PC-9 (cell line): ENCODE measurements around the gene SSNA1. TPM values are rescaled to one million over a fixed set of nuclear protein-coding genes. Genes with fewer than 3 reads are reported as not detected.

Source experiments
- BruUV-seq: library from RNA; stranded (reverse); fragments of 400-500 nt; replicated peaks from 2 replicates; lab custom pipeline; 2021; lab: Mats Ljungman, UMichigan
- CTCF ChIA-PET: fragments of 300-600 bp; sonication (Branson Sonifier 250); formaldehyde crosslinking; loops from one replicate; lab custom pipeline; 2022; ENCODE audit warnings: antibody characterized with exemption; lab: Charles Lee
- POLR2A ChIA-PET: fragments of 300-600 bp; sonication (Branson Sonifier 250); formaldehyde crosslinking; loops from one replicate; lab custom pipeline; 2022; ENCODE audit warnings: antibody characterized with exemption; ENCODE audit not compliant: unreplicated experiment; lab: Charles Lee
- DNase-seq, 2 experiments: peaks; one replicate each; pipeline versions ENCODE4 v3.0.0 to v3.0.0-alpha.2; 2015 to 2022; ENCODE audit warnings: mixed read lengths in 1 of 2
- H2AFZ ChIP-seq: fragments of 200-600 bp; sonication (generic); 2 replicates; pipeline ENCODE4 v1.8.1; 2017; ENCODE audit warnings: antibody characterized with exemption
- H3F3A ChIP-seq: fragments of 200-600 bp; sonication (generic); 2 replicates; pipeline ENCODE4 v1.8.1; 2017; ENCODE audit warnings: antibody characterized with exemption, mild to moderate bottlenecking, low read depth; ENCODE audit not compliant: insufficient read depth
- H3K27ac ChIP-seq: fragments of 200-600 bp; sonication (generic); 2 replicates; pipeline ENCODE4 v1.6.1; 2016; ENCODE audit warnings: mixed run types
- H3K27me3 ChIP-seq: fragments of 200-600 bp; sonication (generic); 2 replicates; pipeline ENCODE4 v1.6.1; 2016; ENCODE audit warnings: low read depth, mixed run types; ENCODE audit not compliant: insufficient read depth
- H3K36me3 ChIP-seq: fragments of 200-600 bp; sonication (generic); 2 replicates; pipeline ENCODE4 v1.6.1; 2016; ENCODE audit warnings: low read depth, mixed run types
- H3K4me1 ChIP-seq: fragments of 200-600 bp; sonication (generic); replicated peaks from 2 replicates; pipeline ENCODE4 v1.6.1; 2016; ENCODE audit warnings: mixed run types; ENCODE audit not compliant: insufficient read depth
- H3K4me2 ChIP-seq: fragments of 200-600 bp; sonication (generic); 2 replicates; pipeline ENCODE4 v1.6.1; 2017; ENCODE audit warnings: mixed run types
- H3K4me3 ChIP-seq: fragments of 200-600 bp; sonication (generic); 2 replicates; pipeline ENCODE4 v1.6.1; 2016; ENCODE audit warnings: mixed run types
- H3K79me2 ChIP-seq: fragments of 200-600 bp; sonication (generic); 2 replicates; pipeline ENCODE4 v1.6.1; 2017; ENCODE audit warnings: low read depth, mixed run types
- H3K9me2 ChIP-seq: fragments of 200-600 bp; sonication (generic); 2 replicates; pipeline ENCODE4 v1.8.1; 2017; ENCODE audit warnings: mild to moderate bottlenecking; ENCODE audit not compliant: insufficient read depth
- H3K9me3 ChIP-seq: fragments of 200-600 bp; sonication (generic); 2 replicates; pipeline ENCODE4 v1.8.1; 2016; ENCODE audit warnings: low read depth; ENCODE audit not compliant: insufficient read depth
- H4K20me1 ChIP-seq: fragments of 200-600 bp; sonication (generic); 2 replicates; pipeline ENCODE4 v1.8.1; 2017; ENCODE audit not compliant: insufficient read depth
- CTCF ChIP-seq: fragments of 200-600 bp; sonication (generic); conservative IDR thresholded peaks from 2 replicates; pipeline ENCODE4 v1.6.1; 2017; ENCODE audit warnings: mixed run types, antibody characterized with exemption, mild to moderate bottlenecking, moderate library complexity
- EZH2 ChIP-seq: fragments of 200-600 bp; sonication (generic); IDR thresholded peaks from 2 replicates; pipeline ENCODE4 v1.8.0; 2017; ENCODE audit warnings: antibody characterized with exemption, low read depth
- intact Hi-C: fragments of 100-400 bp; cut with micrococcal nuclease; formaldehyde crosslinking; loops from one replicate; pipeline ENCODE4 v1.10.0; 2022; ENCODE audit not compliant: unreplicated experiment
- total RNA-seq: library from RNA; stranded (reverse); gene quantifications from 2 replicates; pipeline ENCODE4 v1.2.3, GENCODE V29; 2021

Gene SSNA1
- total RNA-seq, 1 experiment from 2014 or later = 98.7 TPM

GRCh38 chr9:137227054-137227852 lies 38.8 kb downstream of the SSNA1 start, which contains the start of gene RNF224:
Gene RNF224 (plus strand): TSS chr9:137227502. CDS start chr9:137228336, 834 bp downstream.
- DNase-seq = peak; percentile 88 to 99
- Histone ChIP-seq H3F3A (peaks cover 44% of the 10 kb centered on the region), H4K20me1 (no peaks in the 10 kb centered on the region), H2AFZ (no peak within 1 kb of the TSS), H3K36me3 (no peaks in the 10 kb centered on the region), H3K4me3 (peak within 1 kb of the TSS; percentile 90; the same call in 1 of the 2 replicates), H3K4me2 (peak within 1 kb of the TSS; percentile 99), H3K9me3 (no peaks in the 10 kb centered on the region), H3K27ac (peak within 1 kb of the TSS; percentile 79), H3K9me2 (no peaks in the 10 kb centered on the region), H3K79me2 (peaks cover 7% of the 10 kb centered on the region; the same call in 1 of the 2 replicates), H3K4me1 (peaks cover 55% of the 10 kb centered on the region), H3K27me3 (no peaks in the 10 kb centered on the region)
- intact Hi-C loops = loop anchor here (1.0 to 2.0 kb wide), 6 partner anchors 30 to 180 kb away; partner anchors contain the start of genes ANAPC2, NPDC1, SAPCD2 and SSNA1
- ChIA-PET CTCF (interaction anchor here (0.6 to 2.3 kb wide), 8 partner anchors 9 to 410 kb away, joined by 3 to 15 read pairs (median 4); partner anchors contain the start of genes DPP7 and SSNA1), POLR2A (interaction anchor here (0.5 to 1.6 kb wide), 7 partner anchors 13 to 317 kb away, joined by 3 to 12 read pairs (median 4); partner anchors contain the start of gene TUBB4B)
- no TSS peak for BruUV-seq
- no peak for TF ChIP-seq EZH2
- TF ChIP-seq CTCF = peak; percentile 95

GRCh38 chr9:137227853-137228505 lies 39.5 kb downstream of the SSNA1 start:
- Histone ChIP-seq H3K79me2 (peaks cover 7% of the 10 kb centered on the region; the same call in 1 of the 2 replicates), H3K4me1 (peaks cover 55% of the 10 kb centered on the region), H3K9me2 (no peaks in the 10 kb centered on the region), H3K9me3 (no peaks in the 10 kb centered on the region), H3K4me2 (peak overlapping the region; percentile 99), H3F3A (peaks cover 43% of the 10 kb centered on the region), H3K36me3 (no peaks in the 10 kb centered on the region), H2AFZ (no peak overlapping the region), H4K20me1 (no peaks in the 10 kb centered on the region), H3K4me3 (peak overlapping the region; percentile 29; the same call in 1 of the 2 replicates), H3K27me3 (no peaks in the 10 kb centered on the region), H3K27ac (peak overlapping the region; percentile 79)
- intact Hi-C loops = loop anchor here (1.0 to 2.0 kb wide), 6 partner anchors 29 to 181 kb away; partner anchors contain the start of genes ANAPC2, NPDC1, SAPCD2 and SSNA1
- ChIA-PET CTCF (interaction anchor here (0.6 to 2.3 kb wide), 5 partner anchors 9 to 410 kb away, joined by 3 to 15 read pairs (median 3); partner anchors contain the start of gene SSNA1), POLR2A (interaction anchor here (0.5 to 1.5 kb wide), 5 partner anchors 13 to 39 kb away, joined by 3 to 7 read pairs (median 4); partner anchors contain the start of gene TUBB4B)
- peak in 1 of 2 experiments; percentile 67 for DNase-seq
- no TSS peak for BruUV-seq
- TF ChIP-seq CTCF (no peak), EZH2 (no peak)
